ENCODE measurements around the gene UBR3.

Gene UBR3

GRCh38 chr2:169980001-169980400 lies 152.7 kb downstream of the UBR3 start:
- ATAC-seq (ENCODE audit: low read depth) (no peak), DNase-seq (ENCODE audit: low spot score) (no peak)
- H3K27me3 ChIP-seq (ENCODE audit: insufficient read depth, poor library complexity, severe bottlenecking) = no peaks in the 10 kb centered on the region
- H3K9me3 ChIP-seq (ENCODE audit: severe bottlenecking) = no peaks in the 10 kb centered on the region
- TF ChIP-seq, protein P1, sequence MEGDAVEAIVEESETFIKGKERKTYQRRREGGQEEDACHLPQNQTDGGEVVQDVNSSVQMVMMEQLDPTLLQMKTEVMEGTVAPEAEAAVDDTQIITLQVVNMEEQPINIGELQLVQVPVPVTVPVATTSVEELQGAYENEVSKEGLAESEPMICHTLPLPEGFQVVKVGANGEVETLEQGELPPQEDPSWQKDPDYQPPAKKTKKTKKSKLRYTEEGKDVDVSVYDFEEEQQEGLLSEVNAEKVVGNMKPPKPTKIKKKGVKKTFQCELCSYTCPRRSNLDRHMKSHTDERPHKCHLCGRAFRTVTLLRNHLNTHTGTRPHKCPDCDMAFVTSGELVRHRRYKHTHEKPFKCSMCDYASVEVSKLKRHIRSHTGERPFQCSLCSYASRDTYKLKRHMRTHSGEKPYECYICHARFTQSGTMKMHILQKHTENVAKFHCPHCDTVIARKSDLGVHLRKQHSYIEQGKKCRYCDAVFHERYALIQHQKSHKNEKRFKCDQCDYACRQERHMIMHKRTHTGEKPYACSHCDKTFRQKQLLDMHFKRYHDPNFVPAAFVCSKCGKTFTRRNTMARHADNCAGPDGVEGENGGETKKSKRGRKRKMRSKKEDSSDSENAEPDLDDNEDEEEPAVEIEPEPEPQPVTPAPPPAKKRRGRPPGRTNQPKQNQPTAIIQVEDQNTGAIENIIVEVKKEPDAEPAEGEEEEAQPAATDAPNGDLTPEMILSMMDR (IDR thresholded peaks at IDR 0.05; ENCODE audit: poor library complexity, severe bottlenecking) = no peak
- no peak overlapping the region for H3K4me3 ChIP-seq (ENCODE audit: severe bottlenecking)
- no peak overlapping the region for H3K27ac ChIP-seq (ENCODE audit: poor library complexity, severe bottlenecking)
- H3K4me1 ChIP-seq (ENCODE audit: insufficient read depth, poor library complexity, severe bottlenecking) = no peaks in the 10 kb centered on the region
- no peaks in the 10 kb centered on the region for H3K36me3 ChIP-seq (ENCODE audit: low read depth)

DNA sequence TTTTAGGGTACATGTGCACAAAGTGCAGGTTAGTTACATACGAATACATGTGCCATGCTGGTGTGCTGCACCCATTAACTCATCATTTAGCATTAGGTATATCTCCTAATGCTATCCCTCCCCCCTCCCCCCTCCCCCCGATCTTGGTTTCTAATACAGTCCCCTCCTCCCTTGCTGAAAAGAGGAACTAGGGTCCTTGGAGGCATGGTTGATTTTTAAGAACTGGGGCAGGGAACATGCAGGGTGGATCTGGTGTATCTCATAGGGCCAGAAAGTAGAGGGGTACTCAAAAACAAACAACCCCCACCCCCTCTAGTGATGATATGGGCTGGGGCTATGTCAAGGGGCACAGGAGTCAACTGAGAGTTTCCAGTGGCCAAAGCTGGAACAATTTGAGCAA lies 153.4 kb downstream of the UBR3 start:
- Histone ChIP-seq H3K36me3 (ENCODE audit: low read depth) (no peaks in the 10 kb centered on the region), H3K4me1 (ENCODE audit: insufficient read depth, poor library complexity, severe bottlenecking) (no peaks in the 10 kb centered on the region), H3K9me3 (ENCODE audit: severe bottlenecking) (no peaks in the 10 kb centered on the region), H3K27ac (ENCODE audit: poor library complexity, severe bottlenecking) (no peak overlapping the region), H3K27me3 (ENCODE audit: insufficient read depth, poor library complexity, severe bottlenecking) (no peaks in the 10 kb centered on the region), H3K4me3 (ENCODE audit: severe bottlenecking) (no peak overlapping the region)
- TF ChIP-seq, protein P1 (IDR thresholded peaks at IDR 0.05; ENCODE audit: poor library complexity, severe bottlenecking) = no peak
- ATAC-seq (ENCODE audit: low read depth) = no peak
- DNase-seq (ENCODE audit: low spot score) = no peak

- Histone ChIP-seq H3K4me1 (ENCODE audit: insufficient read depth, poor library complexity, severe bottlenecking) (no peaks in the 10 kb centered on the region), H3K36me3 (ENCODE audit: low read depth) (peaks cover 4% of the 10 kb centered on the region; the same call in 1 of the 2 replicates), H3K27ac (ENCODE audit: poor library complexity, severe bottlenecking) (no peak overlapping the region), H3K4me3 (ENCODE audit: severe bottlenecking) (no peak overlapping the region), H3K9me3 (ENCODE audit: severe bottlenecking) (no peaks in the 10 kb centered on the region), H3K27me3 (ENCODE audit: insufficient read depth, poor library complexity, severe bottlenecking) (no peaks in the 10 kb centered on the region)
- ATAC-seq (ENCODE audit: low read depth) = no peak
- TF ChIP-seq, protein P1 (IDR thresholded peaks at IDR 0.05; ENCODE audit: poor library complexity, severe bottlenecking) = no peak
- DNase-seq (ENCODE audit: low spot score) = no peak
These were observed 155.7 kb downstream of the UBR3 start for GRCh38 chr2:169982929-169983328.

- H3K9me3 ChIP-seq (ENCODE audit: severe bottlenecking) = no peaks in the 10 kb centered on the region
- H3K27me3 ChIP-seq (ENCODE audit: insufficient read depth, poor library complexity, severe bottlenecking) = no peaks in the 10 kb centered on the region
- H3K36me3 ChIP-seq (ENCODE audit: low read depth) = peaks cover 4% of the 10 kb centered on the region; the same call in 1 of the 2 replicates
- H3K4me3 ChIP-seq (ENCODE audit: severe bottlenecking) = no peak overlapping the region
- no peaks in the 10 kb centered on the region for H3K4me1 ChIP-seq (ENCODE audit: insufficient read depth, poor library complexity, severe bottlenecking)
- ATAC-seq (ENCODE audit: low read depth) = no peak
- TF ChIP-seq, protein P1 (IDR thresholded peaks at IDR 0.05; ENCODE audit: poor library complexity, severe bottlenecking) = no peak
- no peak overlapping the region for H3K27ac ChIP-seq (ENCODE audit: poor library complexity, severe bottlenecking)
- no peak for DNase-seq (ENCODE audit: low spot score)
These were observed 156.3 kb downstream of the UBR3 start for GRCh38 chr2:169983506-169983905.

DNA sequence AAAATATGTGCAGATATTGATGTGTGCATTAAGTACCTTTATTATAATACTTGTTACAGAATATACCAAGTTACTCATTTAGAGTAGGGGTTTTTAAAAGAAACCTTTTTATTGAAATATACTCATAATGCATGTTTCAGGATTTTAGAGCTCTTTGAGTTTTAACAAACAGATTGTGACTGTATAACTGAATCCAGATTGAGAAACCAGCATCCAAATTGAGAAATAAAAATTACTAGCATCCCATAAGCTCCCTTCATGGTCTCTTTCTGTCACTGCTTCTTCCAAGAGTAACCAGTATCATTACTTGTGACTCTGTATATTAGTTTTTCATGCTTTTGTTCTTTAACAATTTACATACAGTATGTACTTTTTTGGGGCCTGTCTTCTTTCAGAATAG lies 156.9 kb downstream of the UBR3 start:
- Histone ChIP-seq H3K9me3 (ENCODE audit: severe bottlenecking) (no peaks in the 10 kb centered on the region), H3K27me3 (ENCODE audit: insufficient read depth, poor library complexity, severe bottlenecking) (no peaks in the 10 kb centered on the region), H3K4me1 (ENCODE audit: insufficient read depth, poor library complexity, severe bottlenecking) (no peaks in the 10 kb centered on the region), H3K27ac (ENCODE audit: poor library complexity, severe bottlenecking) (no peak overlapping the region), H3K4me3 (ENCODE audit: severe bottlenecking) (no peak overlapping the region), H3K36me3 (ENCODE audit: low read depth) (peaks cover 4% of the 10 kb centered on the region; the same call in 1 of the 2 replicates)
- DNase-seq (ENCODE audit: low spot score) (no peak), ATAC-seq (ENCODE audit: low read depth) (no peak)
- TF ChIP-seq, protein P1 (IDR thresholded peaks at IDR 0.05; ENCODE audit: poor library complexity, severe bottlenecking) = no peak

All from RWPE2 (cell line).